CD1c-positive myeloid dendritic cell (primary cell): Measurements from ENCODE around the gene KCNG2.
A peak's percentile ranks its signal among the peaks of the same experiment; 100 is the strongest.
"Not testable (repeated sequence)": the region's sequence is repeated elsewhere in the genome, so short reads cannot be mapped to it uniquely, and the experiment has no call there.

Experiments
- DNase-seq: peaks from one replicate; pipeline ENCODE4 v3.0.0-alpha.2; 2016; ENCODE audit errors: extremely low spot score

The KCNG2 gene

GRCh38 chr18:79853303-79853992 lies 55.7 kb downstream of the KCNG2 start:
- DNase-seq: no peak

GRCh38 chr18:79853993-79854364 lies 56.2 kb downstream of the KCNG2 start:
- DNase-seq: no peak

GRCh38 chr18:79855147-79855933 lies 57.6 kb downstream of the KCNG2 start:
- DNase-seq: no peak

GRCh38 chr18:79856119-79857007 lies 58.6 kb downstream of the KCNG2 start:
- DNase-seq: peak; percentile 11

GRCh38 chr18:79857082-79857671 lies 59.4 kb downstream of the KCNG2 start:
- no peak for DNase-seq

- no peak for DNase-seq
Observed at GRCh38 chr18:79859314-79859713, 61.6 kb downstream of the KCNG2 start.

- no peak for DNase-seq
Observed at GRCh38 chr18:79861687-79862086, 63.9 kb downstream of the KCNG2 start.

GRCh38 chr18:79862562-79862961 lies 64.8 kb downstream of the KCNG2 start:
- DNase-seq: no peak

- DNase-seq: no peak
Observed at GRCh38 chr18:79863161-79864005, 65.6 kb downstream of the KCNG2 start.

GRCh38 chr18:79864006-79864725 lies 66.4 kb downstream of the KCNG2 start:
- DNase-seq: no peak

- not testable (repeated sequence) for DNase-seq
Observed at GRCh38 chr18:79864955-79865354, 67.2 kb downstream of the KCNG2 start.

- not testable (repeated sequence) for DNase-seq
Observed at GRCh38 chr18:79865951-79866350, 68.2 kb downstream of the KCNG2 start.

- DNase-seq: no peak
Observed at GRCh38 chr18:79866889-79867574, 69.3 kb downstream of the KCNG2 start.

GRCh38 chr18:79867666-79868065 lies 69.9 kb downstream of the KCNG2 start:
- no peak for DNase-seq

GRCh38 chr18:79868168-79868784 lies 70.5 kb downstream of the KCNG2 start:
- no peak for DNase-seq

GRCh38 chr18:79868811-79869541 lies 71.2 kb downstream of the KCNG2 start:
- DNase-seq: no peak

- DNase-seq: no peak
Observed at GRCh38 chr18:79869591-79870300, 72.0 kb downstream of the KCNG2 start.
